SK-N-SH (cell line): ENCODE data around the gene HYAL3. TPM values are rescaled to one million over a fixed set of nuclear protein-coding genes. Genes with fewer than 3 reads are reported as not detected.

Source experiments
- CTCF ChIA-PET: fragments of 300-600, 350-600 bp; formaldehyde crosslinking; extraction: SDS; loops from one replicate; lab custom pipeline; 2021; lab: Yijun Ruan, JAX
- POLR2A ChIA-PET: fragments of 350-600 bp; sonication (Branson Sonifier 250); formaldehyde crosslinking; extraction: SDS; loops from one replicate; lab custom pipeline; 2020; ENCODE audit warnings: antibody characterized with exemption, inconsistent platforms; lab: Yijun Ruan, JAX
- DNase-seq: peaks from one replicate; pipeline ENCODE4 v3.0.0; 2012
- H2AFZ ChIP-seq: fragments of 200-600 bp; sonication (generic); 2 replicates; pipeline ENCODE4 v1.8.1; 2016; ENCODE audit warnings: antibody characterized with exemption, mild to moderate bottlenecking, low read depth
- H3F3A ChIP-seq: fragments of 200-600 bp; sonication (generic); replicated peaks from 2 replicates; pipeline ENCODE3; 2016; ENCODE audit warnings: antibody characterized with exemption, mild to moderate bottlenecking; ENCODE audit not compliant: insufficient read depth
- H3K27ac ChIP-seq, 2 experiments: fragments of 200-500 bp in 1 of 2; fragments of 200-600 bp in 1 of 2; sonication (Bioruptor generic) in 1 of 2; sonication (generic), shearing (Covaris generic) in 1 of 2; 2 replicates each; pipeline versions ENCODE4 v1.5.1 to v1.6.1; 2014 to 2016; ENCODE audit warnings: low read depth in 2 of 2, inconsistent platforms in 1 of 2, low read length in 1 of 2, mild to moderate bottlenecking in 1 of 2, mixed read lengths in 1 of 2
- H3K27me3 ChIP-seq: fragments of 200-600 bp; sonication (generic), shearing (Covaris generic); 2 replicates; pipeline ENCODE4 v1.6.1; 2016; ENCODE audit warnings: mixed run types; ENCODE audit not compliant: insufficient read depth
- H3K36me3 ChIP-seq, 2 experiments: fragments of 200-500 bp in 1 of 2; fragments of 200-600 bp in 1 of 2; sonication (Bioruptor generic) in 1 of 2; sonication (generic) in 1 of 2; replicated peaks in 1 of 2; 2 replicates each; pipeline versions ENCODE3 to v1.5.1; 2014 to 2016; ENCODE audit warnings: low read length in 1 of 2, mild to moderate bottlenecking in 1 of 2; ENCODE audit not compliant: insufficient read depth in 2 of 2, control insufficient read depth in 1 of 2
- H3K4me1 ChIP-seq, 2 experiments: fragments of 200-500 bp in 1 of 2; fragments of 200-600 bp in 1 of 2; sonication (Bioruptor generic) in 1 of 2; sonication (generic), shearing (Covaris generic) in 1 of 2; 2 replicates each; pipeline versions ENCODE4 v1.5.1 to v1.6.1; 2014 to 2016; ENCODE audit warnings: low read depth in 1 of 2, low read length in 1 of 2, mixed run types in 1 of 2; ENCODE audit not compliant: insufficient read depth in 2 of 2, control insufficient read depth in 1 of 2
- H3K4me2 ChIP-seq: fragments of 200-600 bp; sonication (generic), shearing (Covaris generic); 2 replicates; pipeline ENCODE4 v1.6.1; 2017; ENCODE audit warnings: mixed run types
- H3K4me3 ChIP-seq, 2 experiments: fragments of 200-500 bp in 1 of 2; fragments of 200-600 bp in 1 of 2; sonication (Bioruptor generic) in 1 of 2; sonication (generic), shearing (Covaris generic) in 1 of 2; 2 replicates each; pipeline versions ENCODE4 v1.5.1 to v1.8.1; 2014 to 2016; ENCODE audit warnings: low read depth in 2 of 2, inconsistent platforms in 1 of 2, low read length in 1 of 2, mild to moderate bottlenecking in 1 of 2, mixed read lengths in 1 of 2, moderate library complexity in 1 of 2
- H3K79me2 ChIP-seq: fragments of 200-600 bp; sonication (generic); 2 replicates; pipeline ENCODE4 v1.8.1; 2017; ENCODE audit warnings: mild to moderate bottlenecking; ENCODE audit not compliant: insufficient read depth
- H3K9ac ChIP-seq: fragments of 200-600 bp; sonication (generic); 2 replicates; pipeline ENCODE4 v1.6.1; 2017; ENCODE audit warnings: mixed run types
- H3K9me2 ChIP-seq: fragments of 200-600 bp; sonication (generic); 2 replicates; pipeline ENCODE4 v1.6.1; 2017; ENCODE audit warnings: mixed run types
- H3K9me3 ChIP-seq: fragments of 200-600 bp; sonication (generic); 2 replicates; pipeline ENCODE4 v1.6.1; 2017; ENCODE audit warnings: mixed run types, mild to moderate bottlenecking, moderate library complexity
- H4K20me1 ChIP-seq: fragments of 200-600 bp; sonication (generic); 2 replicates; pipeline ENCODE4 v1.6.1; 2017; ENCODE audit warnings: mild to moderate bottlenecking, mixed run types; ENCODE audit not compliant: insufficient read depth
- CTCF ChIP-seq: fragments of 200-600 bp; sonication (generic); IDR thresholded peaks from 2 replicates; pipeline ENCODE4 v1.6.1; 2017; ENCODE audit warnings: antibody characterized with exemption, mild to moderate bottlenecking, moderate library complexity
- ELF1 ChIP-seq: IDR thresholded peaks from 2 replicates; pipeline ENCODE4 v1.4.0; 2012
- EP300 ChIP-seq, 2 experiments: IDR thresholded peaks; 2 replicates each; pipeline versions ENCODE4 v1.4.0 to v1.6.1; 2012; ENCODE audit warnings: borderline replicate concordance in 1 of 2, low read depth in 1 of 2, low read length in 1 of 2
- EZH2phosphoT487 ChIP-seq: fragments of 200-600 bp; sonication (generic); IDR thresholded peaks from 2 replicates; pipeline ENCODE4 v1.6.1; 2017; ENCODE audit warnings: low read depth, mixed run types, mild to moderate bottlenecking, antibody characterized with exemption, moderate library complexity, borderline replicate concordance
- GATA2 ChIP-seq: sonication (generic); formaldehyde crosslinking; IDR thresholded peaks from 2 replicates; pipeline ENCODE4 v1.5.0; 2020; ENCODE audit warnings: mild to moderate bottlenecking, missing genetic modification reagents
- NFIC ChIP-seq: IDR thresholded peaks from 2 replicates; pipeline ENCODE4 v1.4.0; 2012; ENCODE audit warnings: borderline replicate concordance
- NRF1 ChIP-seq: IDR thresholded peaks from 2 replicates; pipeline ENCODE4 v1.6.1; 2012; ENCODE audit warnings: low read depth, mild to moderate bottlenecking, low read length
- RAD21 ChIP-seq: IDR thresholded peaks from 2 replicates; pipeline ENCODE4 v1.6.1; 2012; ENCODE audit warnings: mild to moderate bottlenecking, low read length
- RFX5 ChIP-seq: IDR thresholded peaks from 2 replicates; pipeline ENCODE4 v1.6.1; 2012; ENCODE audit warnings: mild to moderate bottlenecking, improper control_type of control experiment, low read length
- USF1 ChIP-seq: IDR thresholded peaks from 2 replicates; pipeline ENCODE4 v1.4.0; 2012; ENCODE audit warnings: low read depth, borderline replicate concordance
- YY1 ChIP-seq: IDR thresholded peaks from 2 replicates; pipeline ENCODE4 v1.4.0; 2012; ENCODE audit warnings: low read depth, mild to moderate bottlenecking
- WGBS: methylation state at CpG from one replicate; pipeline ENCODE4 v1.1.6; 2017; ENCODE audit warnings: low lambda C conversion rate; 5-methylcytosine and 5-hydroxymethylcytosine counted together
- polyA plus RNA-seq, 3 experiments: library from polyadenylated mRNA; depleted of rRNA; stranded (reverse); fragments of >200 nt; gene quantifications; 2 replicates each; pipeline ENCODE4 v1.2.3, GENCODE V29; 2012
- TF ChIP-seq, protein P1 (sequence below): IDR thresholded peaks from 2 replicates; pipeline ENCODE4 v1.6.1; 2012; ENCODE audit warnings: mild to moderate bottlenecking, low read depth, low read length, moderate library complexity
- TF ChIP-seq, protein P2 (sequence below): fragments of 150-350 bp; IDR thresholded peaks from 2 replicates; pipeline ENCODE4 v1.6.1; 2016; ENCODE audit warnings: mild to moderate bottlenecking, low read depth, low read length

The HYAL3 gene
- polyA plus RNA-seq, 1 of the 3 experiments (the other 2 are of a cell fraction), result 7.8 TPM

DNA sequence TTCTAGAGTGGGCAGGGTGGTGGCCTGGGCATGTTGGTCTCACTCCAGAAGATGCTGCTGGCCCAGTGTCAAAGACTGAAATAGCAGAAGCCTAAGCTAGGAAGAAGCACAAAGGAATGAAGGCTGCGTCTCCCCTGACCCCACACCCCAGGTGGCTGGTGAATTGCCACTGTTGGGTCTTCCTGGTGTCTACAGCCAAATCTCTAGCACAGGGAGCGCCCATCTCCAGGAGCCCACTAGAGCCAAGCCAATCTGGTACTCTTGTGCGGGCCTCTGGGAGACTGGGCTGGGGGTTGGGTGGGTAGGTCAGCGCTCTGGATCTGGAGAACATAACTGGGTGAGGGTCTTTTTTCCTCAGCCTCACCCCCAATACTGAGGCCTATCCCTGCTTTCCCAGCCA lies 27.9 kb upstream of the HYAL3 start (continued):
- TF ChIP-seq, protein P1, sequence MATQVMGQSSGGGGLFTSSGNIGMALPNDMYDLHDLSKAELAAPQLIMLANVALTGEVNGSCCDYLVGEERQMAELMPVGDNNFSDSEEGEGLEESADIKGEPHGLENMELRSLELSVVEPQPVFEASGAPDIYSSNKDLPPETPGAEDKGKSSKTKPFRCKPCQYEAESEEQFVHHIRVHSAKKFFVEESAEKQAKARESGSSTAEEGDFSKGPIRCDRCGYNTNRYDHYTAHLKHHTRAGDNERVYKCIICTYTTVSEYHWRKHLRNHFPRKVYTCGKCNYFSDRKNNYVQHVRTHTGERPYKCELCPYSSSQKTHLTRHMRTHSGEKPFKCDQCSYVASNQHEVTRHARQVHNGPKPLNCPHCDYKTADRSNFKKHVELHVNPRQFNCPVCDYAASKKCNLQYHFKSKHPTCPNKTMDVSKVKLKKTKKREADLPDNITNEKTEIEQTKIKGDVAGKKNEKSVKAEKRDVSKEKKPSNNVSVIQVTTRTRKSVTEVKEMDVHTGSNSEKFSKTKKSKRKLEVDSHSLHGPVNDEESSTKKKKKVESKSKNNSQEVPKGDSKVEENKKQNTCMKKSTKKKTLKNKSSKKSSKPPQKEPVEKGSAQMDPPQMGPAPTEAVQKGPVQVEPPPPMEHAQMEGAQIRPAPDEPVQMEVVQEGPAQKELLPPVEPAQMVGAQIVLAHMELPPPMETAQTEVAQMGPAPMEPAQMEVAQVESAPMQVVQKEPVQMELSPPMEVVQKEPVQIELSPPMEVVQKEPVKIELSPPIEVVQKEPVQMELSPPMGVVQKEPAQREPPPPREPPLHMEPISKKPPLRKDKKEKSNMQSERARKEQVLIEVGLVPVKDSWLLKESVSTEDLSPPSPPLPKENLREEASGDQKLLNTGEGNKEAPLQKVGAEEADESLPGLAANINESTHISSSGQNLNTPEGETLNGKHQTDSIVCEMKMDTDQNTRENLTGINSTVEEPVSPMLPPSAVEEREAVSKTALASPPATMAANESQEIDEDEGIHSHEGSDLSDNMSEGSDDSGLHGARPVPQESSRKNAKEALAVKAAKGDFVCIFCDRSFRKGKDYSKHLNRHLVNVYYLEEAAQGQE, result no peak
- no peak for TF ChIP-seq YY1
- no peak for TF ChIP-seq NRF1
- no peak for TF ChIP-seq ELF1
- TF ChIP-seq CTCF, result no peak
- TF ChIP-seq RFX5, result no peak
- no peak for TF ChIP-seq NFIC
- TF ChIP-seq, protein P2, sequence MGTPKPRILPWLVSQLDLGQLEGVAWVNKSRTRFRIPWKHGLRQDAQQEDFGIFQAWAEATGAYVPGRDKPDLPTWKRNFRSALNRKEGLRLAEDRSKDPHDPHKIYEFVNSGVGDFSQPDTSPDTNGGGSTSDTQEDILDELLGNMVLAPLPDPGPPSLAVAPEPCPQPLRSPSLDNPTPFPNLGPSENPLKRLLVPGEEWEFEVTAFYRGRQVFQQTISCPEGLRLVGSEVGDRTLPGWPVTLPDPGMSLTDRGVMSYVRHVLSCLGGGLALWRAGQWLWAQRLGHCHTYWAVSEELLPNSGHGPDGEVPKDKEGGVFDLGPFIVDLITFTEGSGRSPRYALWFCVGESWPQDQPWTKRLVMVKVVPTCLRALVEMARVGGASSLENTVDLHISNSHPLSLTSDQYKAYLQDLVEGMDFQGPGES, result no peak
- no peak for TF ChIP-seq GATA2 (CRISPR knock-in tag)
- no peak for TF ChIP-seq USF1
- TF ChIP-seq, all 33 proteins: peak for 0

GRCh38 chr3:50326182-50326541 lies 27.0 kb upstream of the HYAL3 start:
- H3K27ac ChIP-seq, result no peak overlapping the region
- TF ChIP-seq YY1 (no peak), RAD21 (no peak), EZH2phosphoT487 (no peak), ELF1 (no peak), EP300 (IDR thresholded peaks at IDR 0.05; ENCODE audit: borderline replicate concordance in 1 of 2, low read depth in 1 of 2, low read length in 1 of 2) (no peak)
- TF ChIP-seq, protein P2, result no peak
- no peak for DNase-seq
- H3K9me2 ChIP-seq, result no peaks in the 10 kb centered on the region
- no peak overlapping the region for H3K4me2 ChIP-seq
- no peaks in the 10 kb centered on the region for H4K20me1 ChIP-seq
- H3K9me3 ChIP-seq, result no peaks in the 10 kb centered on the region
- ChIA-PET CTCF (interaction anchor here (1.5 kb wide), 1 partner anchor 9 kb away, joined by 4 read pairs; no protein-coding TSS in a partner anchor), POLR2A (no interaction called here)
- peaks cover 0 to 25% of the 10 kb centered on the region in 2 experiments; a peak in 2 of 4 replicates for H3K4me1 ChIP-seq
- no peak overlapping the region for H3K9ac ChIP-seq
- WGBS, result 92% methylated on average over 8 of the region's 8 CpGs
- peaks cover 36% of the 10 kb centered on the region for H3F3A ChIP-seq
- no peaks in the 10 kb centered on the region for H3K27me3 ChIP-seq
- no peak overlapping the region for H3K4me3 ChIP-seq
- H2AFZ ChIP-seq, result no peak overlapping the region
- H3K79me2 ChIP-seq, result peaks cover 29% of the 10 kb centered on the region
- peaks cover 4 to 36% of the 10 kb centered on the region in 2 experiments for H3K36me3 ChIP-seq
